Neutrophil (primary cell): ENCODE data around the gene RABEP2.

Experiments
- H3K27ac ChIP-seq: fragments of 200-600 bp; sonication (generic); 2 replicates; pipeline ENCODE4 v1.5.1; 2016; ENCODE audit warnings: mild to moderate bottlenecking, moderate library complexity
- H3K27me3 ChIP-seq: fragments of 200-600 bp; sonication (generic); 2 replicates; pipeline ENCODE4 v1.6.0; 2016; ENCODE audit warnings: mild to moderate bottlenecking
- H3K36me3 ChIP-seq: fragments of 200-600 bp; sonication (generic); 2 replicates; pipeline ENCODE4 v1.5.1; 2017
- H3K4me1 ChIP-seq, 2 experiments: fragments of 200-600 bp in 1 of 2; sonication (generic) in 1 of 2; 1 replicate in 1 of 2; 2 replicates in 1 of 2; pipeline versions ENCODE4 v1.5.1 to v1.6.1; 2013 to 2016; ENCODE audit warnings: low read depth in 1 of 2, low read length in 1 of 2, mild to moderate bottlenecking in 1 of 2, moderate library complexity in 1 of 2; ENCODE audit not compliant: control insufficient read depth in 1 of 2, insufficient read depth in 1 of 2
- H3K4me3 ChIP-seq, 2 experiments: fragments of 200-600 bp in 1 of 2; sonication (generic) in 1 of 2; 1 replicate in 1 of 2; 2 replicates in 1 of 2; pipeline ENCODE4 v1.5.1; 2013 to 2016; ENCODE audit warnings: low read depth in 1 of 2, low read length in 1 of 2, mild to moderate bottlenecking in 1 of 2, moderate library complexity in 1 of 2
- H3K9me3 ChIP-seq: fragments of 200-600 bp; sonication (generic); 2 replicates; pipeline ENCODE4 v1.5.1; 2016
- CTCF ChIP-seq: fragments of 200-600 bp; sonication (generic); IDR thresholded peaks from 2 replicates; pipeline ENCODE4 v1.5.1; 2016; ENCODE audit warnings: antibody characterized with exemption

Gene RABEP2

GRCh38 chr16:28876019-28876659, 48.9 kb downstream of the RABEP2 start:
- Histone ChIP-seq H3K4me1 (peaks cover 15 to 17% of the 10 kb centered on the region in 2 experiments), H3K27me3 (peaks cover 30% of the 10 kb centered on the region), H3K27ac (no peak overlapping the region), H3K9me3 (no peaks in the 10 kb centered on the region), H3K36me3 (peaks cover 45% of the 10 kb centered on the region), H3K4me3 (no peak overlapping the region)
- no peak for TF ChIP-seq CTCF

- peaks cover 12 to 14% of the 10 kb centered on the region in 2 experiments for H3K4me1 ChIP-seq
- H3K36me3 ChIP-seq = peaks cover 52% of the 10 kb centered on the region
- TF ChIP-seq CTCF = no peak
These were observed 49.7 kb downstream of the RABEP2 start for GRCh38 chr16:28875134-28876018.

GRCh38 chr16:28874406-28874805, 50.6 kb downstream of the RABEP2 start:
- Histone ChIP-seq H3K4me1 (peaks cover 3 to 4% of the 10 kb centered on the region in 2 experiments), H3K36me3 (peaks cover 62% of the 10 kb centered on the region), H3K27ac (no peak overlapping the region), H3K9me3 (no peaks in the 10 kb centered on the region), H3K27me3 (peaks cover 13% of the 10 kb centered on the region), H3K4me3 (no peak overlapping the region)
- no peak for TF ChIP-seq CTCF

More at GRCh38 chr16:28875134-28876018, 49.7 kb downstream of the RABEP2 start:
- Histone ChIP-seq H3K4me3 (no peak overlapping the region), H3K27me3 (peaks cover 23% of the 10 kb centered on the region), H3K27ac (no peak overlapping the region), H3K9me3 (no peaks in the 10 kb centered on the region)

- Histone ChIP-seq H3K4me1 (no peaks in the 10 kb centered on the region), H3K27ac (no peak overlapping the region), H3K9me3 (no peaks in the 10 kb centered on the region), H3K27me3 (peaks cover 6% of the 10 kb centered on the region), H3K4me3 (no peak overlapping the region), H3K36me3 (peaks cover 69% of the 10 kb centered on the region)
- TF ChIP-seq CTCF = peak; percentile 62
These were observed 51.4 kb downstream of the RABEP2 start for GRCh38 chr16:28873543-28874201.

DNA sequence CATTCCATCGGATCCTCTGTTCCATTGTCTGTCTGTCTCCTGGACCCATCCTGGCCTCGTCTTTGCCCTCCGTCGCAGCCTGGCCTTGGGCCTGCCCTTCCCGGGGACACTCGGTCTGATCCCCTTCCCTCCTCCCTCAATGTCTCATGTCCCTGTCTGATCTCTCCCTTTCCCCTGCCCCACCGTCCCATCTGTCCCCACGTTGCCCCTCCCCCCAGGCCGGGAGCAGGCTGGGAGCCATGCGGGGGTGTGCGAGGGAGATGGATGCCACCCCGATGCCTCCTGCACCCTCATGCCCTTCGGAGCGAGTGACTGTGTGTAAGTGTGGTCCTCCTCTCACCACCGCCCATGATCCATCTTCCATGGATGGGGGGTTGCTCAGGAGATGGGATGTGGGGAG, 52.1 kb downstream of the RABEP2 start:
- peaks cover 76% of the 10 kb centered on the region for H3K36me3 ChIP-seq
- TF ChIP-seq CTCF = no peak
- H3K27ac ChIP-seq = no peak overlapping the region
- H3K9me3 ChIP-seq = no peaks in the 10 kb centered on the region
- no peak overlapping the region for H3K4me3 ChIP-seq
- no peaks in the 10 kb centered on the region for H3K4me1 ChIP-seq
- H3K27me3 ChIP-seq = no peaks in the 10 kb centered on the region
